ENCODE measurements around the gene RSU1. TPM values are rescaled to one million over a fixed set of nuclear protein-coding genes. Genes with fewer than 3 reads are reported as not detected.

The RSU1 gene
- total RNA-seq, 2 experiments from 2014 or later, result 42.4 to 47.5 TPM

DNA sequence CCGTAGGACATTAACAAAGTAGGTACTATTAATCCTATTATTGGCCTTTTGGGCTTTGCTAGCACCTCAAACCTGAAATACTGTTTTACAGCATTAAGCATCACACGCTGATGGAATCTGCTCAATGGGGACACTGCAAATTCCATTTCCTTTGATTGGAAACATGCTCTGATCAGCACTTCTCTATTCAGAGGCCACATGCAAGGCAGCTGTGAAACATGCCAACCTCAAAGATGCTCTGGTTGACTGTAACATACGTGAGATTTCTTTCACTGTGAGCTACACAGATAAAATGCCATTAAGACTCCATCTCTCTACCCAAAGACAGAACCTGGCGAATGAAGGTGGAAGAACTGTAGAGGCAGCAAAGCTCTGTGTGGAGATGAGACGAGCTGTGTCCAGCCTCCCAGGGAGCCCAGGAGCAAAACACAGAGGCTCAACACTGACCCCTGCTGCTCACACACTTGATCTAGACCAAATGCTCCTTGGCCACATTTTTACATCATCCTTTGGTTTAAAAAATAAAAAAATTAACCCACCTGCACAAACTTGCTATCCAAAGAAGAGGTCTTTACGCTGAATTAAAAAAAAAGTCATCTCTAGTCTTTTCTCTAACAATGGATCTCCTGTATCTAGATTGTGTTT is 8.0 kb downstream of the RSU1 start:
- POLR2A ChIA-PET, result interaction anchor here (3.2 kb wide), 1 partner anchor 8 kb away, joined by 15 read pairs; the partner anchor contains the start of gene RSU1
- H3K4me3 Mint-ChIP-seq, result no peak overlapping the region
- peaks cover 20% of the 10 kb centered on the region for H3K4me1 Mint-ChIP-seq (ENCODE audit: low read depth)
- ATAC-seq, result peak; percentile 89
- peaks cover 2% of the 10 kb centered on the region for H3K9me3 Mint-ChIP-seq
- intact Hi-C loops (cut with micrococcal nuclease), result no loop called here
- TF ChIP-seq CTCF (IDR thresholded peaks at IDR 0.05), result peak; percentile 65
- peaks cover 15% of the 10 kb centered on the region for H3K36me3 Mint-ChIP-seq (ENCODE audit: low read depth)
- H3K27me3 Mint-ChIP-seq, result no peaks in the 10 kb centered on the region
- DNase-seq, result peak; percentile 83
- CTCF ChIA-PET, result interaction anchor here (0.7 to 1.0 kb wide), 7 partner anchors 9 to 907 kb away, joined by 3 to 8 read pairs (median 3); no protein-coding TSS in a partner anchor
- H3K27ac Mint-ChIP-seq, result no peak overlapping the region

GRCh38 chr10:16804123-16804522 is 13.1 kb downstream of the RSU1 start:
- DNase-seq, result no peak
- no peak for ATAC-seq
- Mint-ChIP-seq H3K36me3 (ENCODE audit: low read depth) (peaks cover 15% of the 10 kb centered on the region), H3K9me3 (peaks cover 2% of the 10 kb centered on the region), H3K4me3 (no peak overlapping the region), H3K4me1 (ENCODE audit: low read depth) (peaks cover 28% of the 10 kb centered on the region), H3K27ac (no peak overlapping the region), H3K27me3 (no peaks in the 10 kb centered on the region)
- intact Hi-C loops (cut with micrococcal nuclease), result no loop called here
- POLR2A ChIA-PET, result interaction anchor here (1.7 kb wide), 1 partner anchor 12 kb away, joined by 5 read pairs; no protein-coding TSS in a partner anchor
- TF ChIP-seq CTCF (IDR thresholded peaks at IDR 0.05), result no peak
- CTCF ChIA-PET, result interaction anchor here (1.0 to 2.0 kb wide), 6 partner anchors 9 to 925 kb away, joined by 3 to 7 read pairs (median 3); no protein-coding TSS in a partner anchor

DNA sequence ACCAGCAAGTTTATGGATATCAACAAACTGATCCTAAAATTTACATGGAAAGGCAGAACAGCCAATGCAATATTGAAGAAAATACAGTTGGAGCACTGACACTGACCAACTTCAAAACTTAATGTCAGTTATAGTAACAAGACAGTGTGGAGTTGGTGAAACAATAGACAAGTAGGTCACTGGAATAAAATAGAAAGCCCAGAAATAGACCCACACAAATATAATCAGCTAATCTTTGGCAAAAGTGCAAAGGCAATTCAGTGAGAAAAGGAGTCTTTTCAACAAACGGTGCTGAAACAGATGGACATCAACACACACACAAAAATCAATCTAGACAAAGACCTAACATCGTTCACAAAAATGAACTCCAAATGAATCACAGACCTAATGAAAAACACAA is 13.8 kb downstream of the RSU1 start:
- Mint-ChIP-seq H3K36me3 (ENCODE audit: low read depth) (peaks cover 20% of the 10 kb centered on the region), H3K27me3 (no peaks in the 10 kb centered on the region), H3K4me3 (no peak overlapping the region), H3K4me1 (ENCODE audit: low read depth) (peaks cover 33% of the 10 kb centered on the region), H3K9me3 (peaks cover 2% of the 10 kb centered on the region), H3K27ac (no peak overlapping the region)
- intact Hi-C loops (cut with micrococcal nuclease), result no loop called here
- POLR2A ChIA-PET, result interaction anchor here (1.7 kb wide), 1 partner anchor 13 kb away, joined by 5 read pairs; no protein-coding TSS in a partner anchor
- CTCF ChIA-PET, result interaction anchor here (1.2 to 2.0 kb wide), 5 partner anchors 10 to 924 kb away, joined by 3 to 7 read pairs (median 3); no protein-coding TSS in a partner anchor
- ATAC-seq (no peak), DNase-seq (no peak)
- TF ChIP-seq CTCF (IDR thresholded peaks at IDR 0.05), result no peak

DNA sequence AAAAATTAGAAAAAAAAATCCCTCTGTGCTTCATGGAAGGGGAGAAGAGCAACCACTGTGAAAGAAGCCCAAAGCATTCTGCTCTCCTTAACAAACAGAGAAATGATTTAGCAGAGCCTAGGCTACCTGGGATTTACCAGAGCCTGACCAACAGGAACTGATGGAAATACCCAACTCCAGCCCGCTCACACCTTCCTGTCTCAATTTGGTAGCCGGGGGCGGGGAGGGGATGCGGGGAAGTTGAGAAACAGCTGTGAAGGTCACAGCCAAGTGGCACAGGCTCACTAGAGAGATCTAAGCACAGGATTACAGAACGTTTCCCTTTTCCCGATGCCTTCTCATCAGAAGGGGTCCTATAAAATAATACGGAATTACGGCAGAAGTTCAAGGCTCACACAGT is 17.6 kb downstream of the RSU1 start:
- H3K27ac Mint-ChIP-seq, result peak overlapping the region; percentile 47
- peaks cover 24% of the 10 kb centered on the region for H3K36me3 Mint-ChIP-seq (ENCODE audit: low read depth)
- peaks cover 2% of the 10 kb centered on the region for H3K9me3 Mint-ChIP-seq
- DNase-seq (peak; percentile 56), ATAC-seq (peak; percentile 49)
- no peak for TF ChIP-seq CTCF (IDR thresholded peaks at IDR 0.05)
- peaks cover 38% of the 10 kb centered on the region for H3K4me1 Mint-ChIP-seq (ENCODE audit: low read depth)
- H3K4me3 Mint-ChIP-seq, result no peak overlapping the region
- H3K27me3 Mint-ChIP-seq, result no peaks in the 10 kb centered on the region
- ChIA-PET POLR2A (no interaction called here), CTCF (interaction anchor here (1.0 to 1.1 kb wide), 2 partner anchors 10 to 28 kb away, joined by 3 read pairs; no protein-coding TSS in a partner anchor)
- intact Hi-C loops (cut with micrococcal nuclease), result no loop called here

DNA sequence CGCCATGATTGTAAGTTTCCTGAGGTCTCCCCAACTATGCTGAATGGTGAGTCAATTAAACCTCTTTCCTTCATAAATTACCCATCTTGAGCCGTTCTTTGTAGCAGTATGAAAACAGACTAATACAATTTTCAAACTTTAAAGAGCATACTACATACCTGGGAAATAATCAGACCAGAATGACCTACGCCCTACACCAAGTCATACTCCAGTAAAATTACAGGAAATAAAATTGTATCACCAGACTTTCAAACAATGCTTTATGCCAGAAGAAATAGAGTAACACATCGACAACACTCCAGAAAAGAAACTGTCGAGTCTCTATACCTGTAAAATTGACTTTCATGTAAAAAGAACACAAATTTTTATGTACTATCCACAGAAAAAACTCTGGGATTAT is 18.7 kb downstream of the RSU1 start:
- ChIA-PET POLR2A (no interaction called here), CTCF (interaction anchor here (2.0 kb wide), 1 partner anchor 21 kb away, joined by 6 read pairs; no protein-coding TSS in a partner anchor)
- no peaks in the 10 kb centered on the region for H3K9me3 Mint-ChIP-seq
- intact Hi-C loops (cut with micrococcal nuclease), result no loop called here
- no peaks in the 10 kb centered on the region for H3K27me3 Mint-ChIP-seq
- H3K36me3 Mint-ChIP-seq (ENCODE audit: low read depth), result peaks cover 20% of the 10 kb centered on the region
- ATAC-seq, result no peak
- DNase-seq, result no peak
- no peak overlapping the region for H3K27ac Mint-ChIP-seq
- H3K4me1 Mint-ChIP-seq (ENCODE audit: low read depth), result peaks cover 37% of the 10 kb centered on the region
- H3K4me3 Mint-ChIP-seq, result no peak overlapping the region
- TF ChIP-seq CTCF (IDR thresholded peaks at IDR 0.05), result no peak
